ENCODE results near the gene STK24.
"Not testable (repeated sequence)": the region's sequence is repeated elsewhere in the genome, so short reads cannot be mapped to it uniquely, and the experiment has no call there.

Gene STK24

GRCh38 chr13:98581971-98582702 is 5.2 kb upstream of the STK24 start:
- no peak for DNase-seq

GRCh38 chr13:98581381-98581780 is 4.5 kb upstream of the STK24 start:
- no peak for DNase-seq

GRCh38 chr13:98580420-98580819 is 3.5 kb upstream of the STK24 start:
- DNase-seq, result no peak

- DNase-seq, result no peak
Observed at GRCh38 chr13:98577836-98578285, 954 bp upstream of the STK24 start.

GRCh38 chr13:98576200-98576945 is 534 bp downstream of the STK24 start:
- DNase-seq, result no peak

- no peak for DNase-seq
Observed at GRCh38 chr13:98575904-98576199, 1.1 kb downstream of the STK24 start.

- no peak for DNase-seq
Observed at GRCh38 chr13:98575009-98575903, 1.7 kb downstream of the STK24 start.

GRCh38 chr13:98571955-98572662 is 4.8 kb downstream of the STK24 start:
- DNase-seq, result no peak

- no peak for DNase-seq
Observed at GRCh38 chr13:98570929-98571372, 6.0 kb downstream of the STK24 start.

GRCh38 chr13:98569494-98570367 is 7.2 kb downstream of the STK24 start:
- DNase-seq, result not testable (repeated sequence)

GRCh38 chr13:98568918-98569317 is 8.0 kb downstream of the STK24 start:
- no peak for DNase-seq

- DNase-seq, result no peak
Observed at GRCh38 chr13:98567140-98567539, 9.8 kb downstream of the STK24 start.

GRCh38 chr13:98565726-98566565 is 11.0 kb downstream of the STK24 start:
- no peak for DNase-seq

- no peak for DNase-seq
Observed at GRCh38 chr13:98564204-98564603, 12.7 kb downstream of the STK24 start.

GRCh38 chr13:98563071-98563470 is 13.8 kb downstream of the STK24 start:
- no peak for DNase-seq

GRCh38 chr13:98559169-98559568 is 17.7 kb downstream of the STK24 start:
- no peak for DNase-seq

GRCh38 chr13:98557937-98558792 is 18.7 kb downstream of the STK24 start:
- DNase-seq, result no peak

GRCh38 chr13:98556968-98557631 is 19.8 kb downstream of the STK24 start:
- no peak for DNase-seq

- DNase-seq, result no peak
Observed at GRCh38 chr13:98556142-98556816, 20.6 kb downstream of the STK24 start.

Measured in KG1 (cell line).